NB4 (cell line): ENCODE measurements around the gene RETREG1.

Source experiments
- DNase-seq: peaks from one replicate; pipeline ENCODE4 v3.0.0; 2010; ENCODE audit warnings: low read depth
- H3K4me3 ChIP-seq: one replicate; pipeline ENCODE4 v1.5.1; 2011; ENCODE audit warnings: mild to moderate bottlenecking, low read depth, low read length, moderate library complexity
- MYC ChIP-seq: IDR thresholded peaks from 2 replicates; pipeline ENCODE4 v1.6.1; 2011; ENCODE audit warnings: low read depth, low read length
- POLR2A ChIP-seq: IDR thresholded peaks from 2 replicates; pipeline ENCODE4 v1.6.1; 2011; ENCODE audit warnings: mild to moderate bottlenecking; ENCODE audit not compliant: insufficient read length; ENCODE audit errors: extremely low read depth
- TF ChIP-seq, protein P1 (sequence below): IDR thresholded peaks from one replicate; pipeline ENCODE4 v1.5.1; 2012; ENCODE audit warnings: low read depth, low read length
- TF ChIP-seq, protein P2 (sequence below): IDR thresholded peaks from 2 replicates; pipeline ENCODE4 v1.6.1; 2011; ENCODE audit warnings: low read depth, low read length

RETREG1 gene

DNA sequence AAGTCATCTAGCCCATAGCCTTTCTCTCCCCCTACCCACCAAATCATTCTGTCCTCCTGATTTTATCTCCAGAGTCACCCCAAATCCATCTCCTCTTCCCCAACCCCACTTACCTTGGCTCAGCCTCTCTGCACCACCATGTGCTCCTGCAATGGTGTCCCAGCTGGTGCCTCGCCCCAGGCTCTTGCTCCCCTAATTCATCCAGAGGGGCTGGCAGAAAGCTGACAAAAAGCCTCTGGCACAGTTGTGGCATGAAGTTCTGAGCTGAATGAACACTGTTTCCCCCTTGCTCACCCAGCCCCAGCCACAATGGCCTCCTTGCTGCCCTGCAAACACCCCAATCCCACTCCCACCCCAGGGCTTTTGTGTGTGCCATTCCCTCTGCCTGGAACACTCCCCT lies 10.2 kb downstream of the RETREG1 start:
- H3K4me3 ChIP-seq, result no peak overlapping the region
- TF ChIP-seq POLR2A (no peak), MYC (no peak)
- TF ChIP-seq, protein P1, sequence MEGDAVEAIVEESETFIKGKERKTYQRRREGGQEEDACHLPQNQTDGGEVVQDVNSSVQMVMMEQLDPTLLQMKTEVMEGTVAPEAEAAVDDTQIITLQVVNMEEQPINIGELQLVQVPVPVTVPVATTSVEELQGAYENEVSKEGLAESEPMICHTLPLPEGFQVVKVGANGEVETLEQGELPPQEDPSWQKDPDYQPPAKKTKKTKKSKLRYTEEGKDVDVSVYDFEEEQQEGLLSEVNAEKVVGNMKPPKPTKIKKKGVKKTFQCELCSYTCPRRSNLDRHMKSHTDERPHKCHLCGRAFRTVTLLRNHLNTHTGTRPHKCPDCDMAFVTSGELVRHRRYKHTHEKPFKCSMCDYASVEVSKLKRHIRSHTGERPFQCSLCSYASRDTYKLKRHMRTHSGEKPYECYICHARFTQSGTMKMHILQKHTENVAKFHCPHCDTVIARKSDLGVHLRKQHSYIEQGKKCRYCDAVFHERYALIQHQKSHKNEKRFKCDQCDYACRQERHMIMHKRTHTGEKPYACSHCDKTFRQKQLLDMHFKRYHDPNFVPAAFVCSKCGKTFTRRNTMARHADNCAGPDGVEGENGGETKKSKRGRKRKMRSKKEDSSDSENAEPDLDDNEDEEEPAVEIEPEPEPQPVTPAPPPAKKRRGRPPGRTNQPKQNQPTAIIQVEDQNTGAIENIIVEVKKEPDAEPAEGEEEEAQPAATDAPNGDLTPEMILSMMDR, result no peak
- TF ChIP-seq, protein P2, sequence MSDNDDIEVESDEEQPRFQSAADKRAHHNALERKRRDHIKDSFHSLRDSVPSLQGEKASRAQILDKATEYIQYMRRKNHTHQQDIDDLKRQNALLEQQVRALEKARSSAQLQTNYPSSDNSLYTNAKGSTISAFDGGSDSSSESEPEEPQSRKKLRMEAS, result no peak
- DNase-seq, result no peak

DNA sequence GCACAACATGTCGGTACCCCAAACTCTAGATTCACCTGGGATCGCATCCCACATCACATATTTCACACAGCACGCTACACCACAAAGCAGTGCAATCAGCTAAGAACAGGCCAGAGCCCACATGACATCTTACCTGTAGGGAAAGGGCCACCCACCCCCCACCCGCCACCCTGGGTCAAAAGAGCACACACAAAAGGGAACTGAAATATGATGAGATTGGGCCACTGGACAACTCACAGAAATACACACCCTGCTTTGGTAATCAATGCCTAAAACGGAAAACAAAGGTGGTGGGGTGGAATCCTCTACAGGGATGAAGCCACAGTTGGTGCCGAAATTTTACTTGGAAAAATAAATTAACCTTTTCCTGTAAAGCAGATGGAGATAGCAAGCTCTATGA lies 13.1 kb downstream of the RETREG1 start:
- TF ChIP-seq, protein P1, result no peak
- TF ChIP-seq MYC, result no peak
- TF ChIP-seq POLR2A, result no peak
- no peak for DNase-seq
- H3K4me3 ChIP-seq, result no peak overlapping the region

DNA sequence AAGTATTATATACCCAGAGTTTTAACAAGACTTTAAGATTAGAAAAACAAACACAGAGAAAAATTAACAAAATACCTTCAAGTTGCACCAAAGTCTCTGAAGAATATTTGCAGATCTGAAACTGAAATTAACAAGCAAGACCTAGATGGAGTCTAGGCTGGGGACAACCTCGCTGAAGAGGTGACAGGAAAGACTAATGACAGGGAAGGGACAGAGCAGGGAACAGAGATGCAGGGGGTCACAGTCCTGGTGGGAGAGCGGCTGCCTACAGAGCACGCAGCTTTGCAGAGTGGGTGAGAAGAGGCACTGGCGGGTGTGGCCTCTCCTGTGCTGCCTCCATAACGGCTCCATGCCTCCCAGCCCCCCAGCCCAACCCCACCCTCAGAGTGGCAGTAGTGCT lies 13.5 kb downstream of the RETREG1 start:
- DNase-seq, result no peak
- TF ChIP-seq, protein P1, result no peak
- TF ChIP-seq POLR2A (no peak), MYC (no peak)
- TF ChIP-seq, protein P2, result no peak
- H3K4me3 ChIP-seq, result no peak overlapping the region

DNA sequence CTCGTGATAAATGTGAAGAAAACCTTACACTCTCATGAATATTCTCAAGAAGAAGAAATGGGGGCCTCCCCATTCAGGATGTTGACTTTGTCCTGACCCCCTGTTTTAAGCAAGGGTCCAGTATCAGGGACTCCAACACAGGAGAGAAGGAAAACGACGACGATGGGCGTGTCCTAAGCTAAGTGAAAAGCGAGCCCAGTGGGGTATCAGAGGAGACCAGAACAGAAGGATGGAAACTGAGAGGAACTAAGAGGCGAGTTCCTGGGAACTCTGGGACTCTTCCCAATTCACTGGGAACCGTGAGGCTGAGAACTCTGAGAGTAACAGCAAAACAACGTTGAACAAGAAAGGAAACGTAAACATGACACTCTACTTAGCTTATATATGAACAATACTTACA lies 14.6 kb downstream of the RETREG1 start:
- TF ChIP-seq POLR2A (no peak), MYC (no peak)
- TF ChIP-seq, protein P2, result no peak
- TF ChIP-seq, protein P1, result no peak
- no peak overlapping the region for H3K4me3 ChIP-seq
- DNase-seq, result no peak

DNA sequence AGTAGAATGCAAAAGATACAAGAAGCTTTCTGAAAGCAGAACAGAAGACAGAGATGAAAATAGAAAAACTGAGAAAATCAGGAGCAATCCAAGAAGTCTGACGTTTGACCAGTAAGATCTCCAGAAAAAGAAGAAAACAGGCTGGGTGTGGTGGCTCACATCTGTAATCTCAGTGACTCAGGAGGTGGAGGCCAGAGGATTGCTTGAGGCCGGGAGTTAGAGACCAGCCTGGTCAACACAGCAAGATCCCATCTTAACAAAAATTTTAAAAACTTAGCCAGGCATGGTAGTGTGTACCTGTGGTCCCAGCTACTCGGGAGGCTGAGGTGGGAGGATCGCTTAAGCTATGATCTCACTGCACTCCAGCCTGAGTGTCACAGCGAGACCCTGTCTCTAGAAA lies 15.9 kb downstream of the RETREG1 start:
- TF ChIP-seq POLR2A, result no peak
- TF ChIP-seq, protein P2, result no peak
- TF ChIP-seq, protein P1, result no peak
- no peak for TF ChIP-seq MYC
- DNase-seq, result no peak
- H3K4me3 ChIP-seq, result no peak overlapping the region

DNA sequence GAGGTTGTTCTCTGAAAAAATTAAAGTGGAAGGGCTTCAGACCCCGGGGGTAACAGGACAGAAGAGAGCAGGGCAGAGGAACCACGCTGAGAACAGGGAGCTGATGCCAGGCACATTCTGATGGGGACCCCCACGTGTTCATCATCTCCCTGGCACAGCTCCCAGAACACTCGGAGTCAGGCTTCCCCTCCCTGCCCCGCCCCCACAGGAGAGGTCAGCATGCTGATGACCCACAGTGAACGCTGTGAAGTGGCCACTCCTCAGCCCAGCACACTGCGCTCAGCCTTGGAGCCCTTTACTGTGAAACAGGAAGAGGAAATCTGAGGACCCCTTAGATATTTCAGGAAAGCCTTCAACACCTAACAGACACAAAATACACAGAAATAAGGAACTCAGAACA lies 16.4 kb downstream of the RETREG1 start:
- no peak overlapping the region for H3K4me3 ChIP-seq
- no peak for TF ChIP-seq POLR2A
- TF ChIP-seq, protein P2, result no peak
- TF ChIP-seq MYC, result no peak
- TF ChIP-seq, protein P1, result no peak
- no peak for DNase-seq
